IgD-negative memory B cell (primary cell): Measurements from ENCODE around the gene NKX6-2. TPM values are rescaled to one million over a fixed set of nuclear protein-coding genes. Genes with fewer than 3 reads are reported as not detected.
A peak's percentile ranks its signal among the peaks of the same experiment; 100 is the strongest.
"Not testable (repeated sequence)": the region's sequence is repeated elsewhere in the genome, so short reads cannot be mapped to it uniquely, and the experiment has no call there.

ENCODE experiments used
- H3K27ac Mint-ChIP-seq, 3 donors: one replicate each; pipeline ENCODE4 v1.8.0; 2020 to 2022; ENCODE audit warnings: mild to moderate bottlenecking in 3 of 3, mixed read lengths in 3 of 3, moderate library complexity in 1 of 3
- H3K27me3 Mint-ChIP-seq: one replicate; pipeline ENCODE4 v1.8.0; 2021; ENCODE audit warnings: mixed read lengths
- H3K36me3 Mint-ChIP-seq: one replicate; pipeline ENCODE4 v1.8.0; 2020; ENCODE audit warnings: mild to moderate bottlenecking, mixed read lengths
- H3K4me1 Mint-ChIP-seq, 3 donors: one replicate each; pipeline ENCODE4 v1.8.0; 2020 to 2022; ENCODE audit warnings: mixed read lengths in 3 of 3, mild to moderate bottlenecking in 1 of 3
- H3K4me3 Mint-ChIP-seq, 4 donors: one replicate each; pipeline ENCODE4 v1.8.0; 2020 to 2022; ENCODE audit warnings: mild to moderate bottlenecking in 4 of 4, mixed read lengths in 4 of 4, moderate library complexity in 3 of 4
- H3K9me3 Mint-ChIP-seq, 3 donors: one replicate each; pipeline ENCODE4 v1.8.0; 2020 to 2021; ENCODE audit warnings: mixed read lengths in 3 of 3, mild to moderate bottlenecking in 1 of 3
- polyA plus RNA-seq: library from polyadenylated mRNA; unstranded; fragments of 300-500 nt; fragmentation: Illumina TruSeq; gene quantifications from one replicate; pipeline ENCODE4 v1.2.3, GENCODE V29; 2021

Gene NKX6-2
- polyA plus RNA-seq, 1 donor from 2014 or later, result not detected

DNA sequence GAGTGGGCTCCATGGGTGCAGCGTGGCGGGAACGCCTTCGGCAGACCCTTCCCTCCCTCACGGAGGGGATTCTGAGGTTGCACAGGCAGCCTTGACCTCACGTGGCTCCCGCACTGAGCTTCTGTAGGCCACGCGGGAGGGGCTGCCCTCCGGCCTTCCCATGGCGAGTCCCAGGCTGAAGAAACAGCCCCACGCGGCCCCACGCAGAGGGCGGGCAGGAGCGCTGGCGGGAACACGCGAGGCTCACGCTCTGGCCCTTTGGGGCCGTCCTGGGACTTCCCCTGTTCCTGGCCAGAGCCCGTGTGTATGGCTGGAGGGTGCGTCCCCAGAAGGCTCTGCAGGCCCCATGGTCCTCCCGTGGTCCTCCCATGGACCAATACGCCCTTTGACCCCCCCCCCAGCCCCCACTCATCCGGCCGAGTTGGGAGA lies 21.7 kb upstream of the NKX6-2 start:
- H3K4me1 Mint-ChIP-seq, result peaks cover 0 to 1% (median 0%) of the 10 kb centered on the region in 3 donors
- H3K27me3 Mint-ChIP-seq, result peaks cover 8% of the 10 kb centered on the region
- no peaks in the 10 kb centered on the region for H3K9me3 Mint-ChIP-seq
- no peak overlapping the region for H3K4me3 Mint-ChIP-seq
- H3K36me3 Mint-ChIP-seq, result no peaks in the 10 kb centered on the region
- H3K27ac Mint-ChIP-seq, result no peak overlapping the region

DNA sequence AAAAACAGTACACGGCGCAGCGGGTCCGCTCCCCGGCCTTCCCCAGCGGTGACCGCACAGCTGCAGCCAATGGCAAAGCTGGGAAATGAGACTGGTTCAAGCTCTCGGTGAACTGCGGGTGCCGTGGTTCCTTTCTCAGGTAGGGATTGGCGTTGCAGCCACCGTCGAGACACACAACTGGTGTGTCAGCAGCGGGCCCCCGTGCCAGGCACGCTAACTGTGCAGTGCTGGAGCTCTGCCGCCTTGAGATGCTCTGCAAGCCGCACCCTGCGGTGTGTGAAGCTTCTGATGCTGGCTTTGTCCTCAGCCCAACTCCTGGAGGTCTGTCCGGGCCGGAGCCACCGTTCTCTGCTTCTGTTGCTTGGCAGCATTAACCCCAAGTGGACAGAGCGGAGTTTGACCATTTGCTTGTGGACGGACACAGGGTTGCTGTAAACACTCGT lies 20.6 kb upstream of the NKX6-2 start:
- Mint-ChIP-seq H3K4me3 (no peak overlapping the region), H3K4me1 (peaks cover 0 to 1% (median 0%) of the 10 kb centered on the region in 3 donors), H3K36me3 (no peaks in the 10 kb centered on the region), H3K27me3 (peaks cover 8% of the 10 kb centered on the region), H3K9me3 (no peaks in the 10 kb centered on the region), H3K27ac (no peak overlapping the region)

- H3K27ac Mint-ChIP-seq, result no peak overlapping the region
- H3K27me3 Mint-ChIP-seq, result peaks cover 8% of the 10 kb centered on the region
- H3K4me3 Mint-ChIP-seq, result no peak overlapping the region
- no peaks in the 10 kb centered on the region for H3K9me3 Mint-ChIP-seq
- H3K36me3 Mint-ChIP-seq, result no peaks in the 10 kb centered on the region
- peaks cover 0 to 1% (median 0%) of the 10 kb centered on the region in 3 donors for H3K4me1 Mint-ChIP-seq
Observed at GRCh38 chr10:132806110-132806509, 20.2 kb upstream of the NKX6-2 start.

DNA sequence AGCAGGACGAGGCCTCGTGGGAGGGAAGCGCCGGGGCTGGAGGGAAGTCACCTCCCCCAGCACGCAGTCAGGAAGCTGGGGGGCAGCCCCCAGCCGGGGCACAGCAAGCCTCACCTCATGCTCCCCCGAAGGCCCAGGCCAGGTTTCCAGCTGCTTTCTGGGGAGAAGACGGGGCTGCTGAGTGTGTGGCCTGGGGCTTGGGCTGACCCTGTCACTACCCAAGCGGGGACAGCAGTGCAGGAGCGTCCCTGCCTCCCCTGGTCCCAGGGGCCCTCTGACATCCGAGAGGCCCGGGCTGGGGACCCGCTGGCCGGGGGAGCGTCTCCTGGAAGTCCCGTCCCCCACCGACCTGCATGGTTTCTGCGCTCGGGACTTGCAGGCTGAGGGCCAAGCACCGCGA lies 19.7 kb upstream of the NKX6-2 start:
- no peak overlapping the region for H3K27ac Mint-ChIP-seq
- no peaks in the 10 kb centered on the region for H3K36me3 Mint-ChIP-seq
- no peak overlapping the region for H3K4me3 Mint-ChIP-seq
- H3K4me1 Mint-ChIP-seq, result peaks cover 0 to 1% (median 0%) of the 10 kb centered on the region in 3 donors
- H3K27me3 Mint-ChIP-seq, result peaks cover 8% of the 10 kb centered on the region
- no peaks in the 10 kb centered on the region for H3K9me3 Mint-ChIP-seq

GRCh38 chr10:132804785-132805426 lies 19.0 kb upstream of the NKX6-2 start:
- Mint-ChIP-seq H3K4me1 (peaks cover 0 to 1% (median 0%) of the 10 kb centered on the region in 3 donors), H3K4me3 (no peak overlapping the region), H3K27ac (no peak overlapping the region), H3K36me3 (no peaks in the 10 kb centered on the region), H3K9me3 (no peaks in the 10 kb centered on the region), H3K27me3 (peaks cover 8% of the 10 kb centered on the region)

DNA sequence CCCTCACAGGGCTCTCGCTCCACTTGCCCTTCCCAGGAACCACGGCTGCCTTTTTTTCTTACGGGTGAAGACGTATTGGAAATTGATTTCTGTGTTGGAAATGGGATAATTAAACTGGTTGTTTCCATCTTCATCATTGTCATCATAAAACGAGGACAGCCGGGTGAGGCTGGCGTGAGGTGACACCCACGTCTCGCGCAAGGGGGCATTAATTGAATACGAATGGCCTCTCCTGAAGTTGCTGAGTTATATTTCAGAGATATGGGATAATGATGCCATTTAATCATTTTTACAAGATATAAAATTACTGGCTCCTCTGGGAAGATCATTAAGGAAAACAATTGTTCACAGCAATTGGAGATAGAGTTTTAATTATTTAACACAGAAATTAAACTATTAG lies 18.3 kb upstream of the NKX6-2 start:
- no peaks in the 10 kb centered on the region for H3K36me3 Mint-ChIP-seq
- H3K27ac Mint-ChIP-seq, result no peak overlapping the region

GRCh38 chr10:132803416-132804210 lies 17.7 kb upstream of the NKX6-2 start:
- no peaks in the 10 kb centered on the region for H3K9me3 Mint-ChIP-seq
- H3K36me3 Mint-ChIP-seq, result no peaks in the 10 kb centered on the region
- peaks cover 5% of the 10 kb centered on the region for H3K27me3 Mint-ChIP-seq
- no peak overlapping the region for H3K27ac Mint-ChIP-seq
- no peak overlapping the region for H3K4me3 Mint-ChIP-seq
- H3K4me1 Mint-ChIP-seq, result no peaks in the 10 kb centered on the region

More for the DNA sequence above, 18.3 kb upstream of the NKX6-2 start:
- Mint-ChIP-seq H3K4me1 (peaks cover 0 to under 1% (median 0%) of the 10 kb centered on the region in 3 donors), H3K4me3 (no peak overlapping the region), H3K27me3 (peaks cover 7% of the 10 kb centered on the region), H3K9me3 (no peaks in the 10 kb centered on the region)

DNA sequence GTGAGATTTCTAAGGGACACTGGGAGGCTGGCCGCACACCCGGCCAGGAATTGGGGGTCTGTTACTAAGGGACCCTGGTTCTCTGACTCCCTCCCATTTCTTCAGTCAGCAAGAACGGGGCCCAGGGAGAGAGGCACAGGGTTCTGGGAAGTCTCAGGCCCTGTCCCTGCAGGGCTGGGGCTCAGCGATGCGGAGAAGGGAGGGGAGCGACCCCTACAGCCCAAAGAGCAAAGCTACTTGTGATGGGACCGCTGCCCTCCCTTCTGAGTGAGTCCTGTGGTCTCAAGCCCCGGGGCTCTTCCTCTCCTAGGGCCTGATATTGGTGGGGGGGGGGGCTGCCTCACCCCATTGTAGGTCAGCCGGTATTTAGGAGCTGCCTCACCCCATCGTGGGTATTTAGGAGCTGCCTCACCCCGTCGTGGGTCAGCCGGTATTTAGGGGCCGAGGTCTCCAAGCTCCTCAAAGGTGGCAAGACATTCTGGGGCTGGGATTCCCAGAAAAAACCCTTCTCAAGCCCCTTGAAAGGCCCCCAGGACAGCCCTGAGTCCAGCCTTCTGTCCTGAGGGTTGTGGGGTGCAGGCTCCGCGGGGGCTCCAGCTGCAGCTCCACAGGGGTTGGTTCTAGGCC lies 16.9 kb upstream of the NKX6-2 start:
- Mint-ChIP-seq H3K4me1 (no peaks in the 10 kb centered on the region), H3K36me3 (no peaks in the 10 kb centered on the region), H3K4me3 (no peak overlapping the region), H3K27me3 (peaks cover 5% of the 10 kb centered on the region), H3K9me3 (no peaks in the 10 kb centered on the region), H3K27ac (no peak overlapping the region)

DNA sequence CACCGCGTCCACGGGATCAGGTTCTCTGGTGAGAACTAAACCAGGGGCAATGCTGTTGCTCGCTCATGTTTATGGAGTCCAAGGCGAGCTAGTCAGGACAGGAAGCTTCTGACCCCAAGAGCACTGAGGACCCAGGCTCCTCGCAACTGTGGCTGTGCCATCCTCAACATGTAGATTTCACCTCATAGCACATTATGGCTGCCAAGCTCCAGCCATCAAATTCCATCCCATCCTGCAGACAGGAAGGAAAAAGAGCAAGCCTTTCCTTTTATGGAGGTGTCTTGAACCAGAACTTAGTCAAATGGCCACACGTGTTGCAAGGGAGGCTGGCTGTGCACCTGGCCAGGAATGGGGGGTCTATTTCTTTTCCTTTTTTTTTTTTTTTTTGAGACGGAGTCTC lies 16.1 kb upstream of the NKX6-2 start:
- Mint-ChIP-seq H3K36me3 (no peaks in the 10 kb centered on the region), H3K27me3 (peaks cover 5% of the 10 kb centered on the region), H3K4me3 (no peak overlapping the region), H3K9me3 (no peaks in the 10 kb centered on the region), H3K4me1 (no peaks in the 10 kb centered on the region), H3K27ac (peak overlapping the region in 1 of 3 donors; percentile 7)

DNA sequence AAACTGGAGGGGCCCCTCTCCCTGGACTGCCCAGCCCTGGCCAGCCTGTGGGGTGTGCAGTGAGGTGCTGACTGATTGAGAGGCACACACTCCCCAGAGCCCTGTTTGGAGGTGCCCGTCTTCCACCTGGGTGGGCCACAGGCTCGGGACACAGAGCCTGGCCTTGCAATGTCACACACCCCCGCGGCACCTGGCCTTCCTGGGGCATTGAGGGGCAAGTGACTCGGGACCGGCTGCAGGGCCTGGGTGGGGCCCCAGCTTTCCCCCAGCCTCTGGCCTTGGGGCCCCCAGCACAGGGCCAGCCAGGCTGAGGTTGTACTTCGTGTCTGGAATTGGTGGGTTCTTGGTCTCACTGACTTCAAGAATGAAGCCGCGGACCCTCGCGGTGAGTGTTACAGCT lies 13.9 kb upstream of the NKX6-2 start:
- Mint-ChIP-seq H3K36me3 (no peaks in the 10 kb centered on the region), H3K4me1 (no peaks in the 10 kb centered on the region), H3K27ac (no peak overlapping the region), H3K4me3 (no peak overlapping the region), H3K27me3 (peaks cover 5% of the 10 kb centered on the region), H3K9me3 (no peaks in the 10 kb centered on the region)

DNA sequence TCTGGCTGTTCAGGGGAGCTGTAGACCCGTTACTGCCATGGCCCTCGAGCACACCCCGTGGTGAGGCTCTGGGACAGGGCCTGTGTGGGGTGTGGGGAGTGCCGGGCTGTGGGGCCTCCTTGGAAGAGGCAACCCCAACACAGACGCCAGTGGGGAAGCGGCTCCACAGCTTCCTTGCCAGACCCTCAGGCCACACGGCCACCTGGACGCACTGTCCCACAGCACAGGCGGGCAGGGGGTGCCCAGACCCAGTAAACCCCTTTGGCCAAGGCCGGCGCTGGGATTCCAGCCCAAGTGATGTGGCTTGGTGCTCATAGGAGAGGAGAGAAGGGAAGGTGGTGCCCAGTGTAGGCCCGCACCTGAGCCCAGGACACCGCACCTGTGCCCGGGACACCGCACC lies 12.9 kb upstream of the NKX6-2 start:
- no peak overlapping the region for H3K27ac Mint-ChIP-seq
- H3K36me3 Mint-ChIP-seq, result no peaks in the 10 kb centered on the region

DNA sequence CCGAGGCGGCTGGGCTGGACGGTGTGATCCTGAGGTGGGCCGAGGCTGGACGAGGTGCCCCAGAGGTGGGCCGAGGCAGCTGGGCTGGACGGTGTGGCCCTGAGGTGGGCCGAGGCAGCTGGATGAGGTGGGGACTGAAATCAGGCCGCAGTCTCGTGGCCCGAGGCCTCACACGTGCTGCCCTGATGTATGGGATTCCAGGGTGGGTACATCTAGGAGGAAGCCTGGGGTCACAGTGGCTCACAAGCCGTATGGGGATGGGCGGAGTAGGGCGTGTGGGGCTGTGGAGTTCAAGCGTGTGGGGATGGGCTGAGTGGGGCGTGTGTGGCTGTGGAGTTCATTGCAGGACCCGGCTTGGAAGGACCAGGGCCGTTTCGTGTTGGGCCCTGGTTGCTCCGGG lies 12.5 kb upstream of the NKX6-2 start:
- H3K27me3 Mint-ChIP-seq, result peaks cover 2% of the 10 kb centered on the region
- H3K9me3 Mint-ChIP-seq, result no peaks in the 10 kb centered on the region
- H3K36me3 Mint-ChIP-seq, result no peaks in the 10 kb centered on the region
- no peaks in the 10 kb centered on the region for H3K4me1 Mint-ChIP-seq
- no peak overlapping the region for H3K27ac Mint-ChIP-seq
- H3K4me3 Mint-ChIP-seq, result no peak overlapping the region

More for the DNA sequence above, 12.9 kb upstream of the NKX6-2 start:
- Mint-ChIP-seq H3K9me3 (no peaks in the 10 kb centered on the region), H3K4me1 (no peaks in the 10 kb centered on the region), H3K27me3 (peaks cover 3% of the 10 kb centered on the region), H3K4me3 (no peak overlapping the region)

GRCh38 chr10:132797986-132798385 lies 12.0 kb upstream of the NKX6-2 start:
- H3K9me3 Mint-ChIP-seq, H3K4me3 Mint-ChIP-seq, H3K36me3 Mint-ChIP-seq, H3K27ac Mint-ChIP-seq, H3K27me3 Mint-ChIP-seq, H3K4me1 Mint-ChIP-seq: not testable (repeated sequence)

- Mint-ChIP-seq H3K36me3 (no peaks in the 10 kb centered on the region), H3K9me3 (peaks cover 0 to 2% (median 0%) of the 10 kb centered on the region in 3 donors)
Observed at GRCh38 chr10:132796846-132797245, 10.9 kb upstream of the NKX6-2 start.

More at GRCh38 chr10:132796846-132797245, 10.9 kb upstream of the NKX6-2 start:
- Mint-ChIP-seq H3K27me3 (no peaks in the 10 kb centered on the region), H3K4me1 (no peaks in the 10 kb centered on the region), H3K4me3 (no peak overlapping the region), H3K27ac (no peak overlapping the region)
